ENCODE measurements around the gene ELK4. TPM values are rescaled to one million over a fixed set of nuclear protein-coding genes. Genes with fewer than 3 reads are reported as not detected.

The ELK4 gene
- total and polyA plus RNA-seq, 8 donors, result 5.7 to 42.7 (median 23.1) TPM

- intact Hi-C loops (cut with DNase I), result loop anchor here in 1 of 3 donors (5.0 kb wide), 1 partner anchor 39 kb away; no protein-coding TSS in a partner anchor
- H3K4me3 ChIP-seq, result peak overlapping the region; percentile 45 to 70 (median 65)
- H3K4me1 ChIP-seq, result peaks cover 5 to 18% (median 18%) of the 10 kb centered on the region in 3 donors
- DNase-seq (peak; percentile 60 to 85 (median 71)), FAIRE-seq (no peak), ATAC-seq (peak; percentile 74 to 80 (median 76))
- H3K9me3 ChIP-seq, result no peaks in the 10 kb centered on the region
- no peaks in the 10 kb centered on the region for H3K27me3 ChIP-seq
- WGBS, 2 donors, result 0 to 1% methylated on average over 64 to 81 of the region's 81 CpGs
- TF ChIP-seq, protein P1, sequence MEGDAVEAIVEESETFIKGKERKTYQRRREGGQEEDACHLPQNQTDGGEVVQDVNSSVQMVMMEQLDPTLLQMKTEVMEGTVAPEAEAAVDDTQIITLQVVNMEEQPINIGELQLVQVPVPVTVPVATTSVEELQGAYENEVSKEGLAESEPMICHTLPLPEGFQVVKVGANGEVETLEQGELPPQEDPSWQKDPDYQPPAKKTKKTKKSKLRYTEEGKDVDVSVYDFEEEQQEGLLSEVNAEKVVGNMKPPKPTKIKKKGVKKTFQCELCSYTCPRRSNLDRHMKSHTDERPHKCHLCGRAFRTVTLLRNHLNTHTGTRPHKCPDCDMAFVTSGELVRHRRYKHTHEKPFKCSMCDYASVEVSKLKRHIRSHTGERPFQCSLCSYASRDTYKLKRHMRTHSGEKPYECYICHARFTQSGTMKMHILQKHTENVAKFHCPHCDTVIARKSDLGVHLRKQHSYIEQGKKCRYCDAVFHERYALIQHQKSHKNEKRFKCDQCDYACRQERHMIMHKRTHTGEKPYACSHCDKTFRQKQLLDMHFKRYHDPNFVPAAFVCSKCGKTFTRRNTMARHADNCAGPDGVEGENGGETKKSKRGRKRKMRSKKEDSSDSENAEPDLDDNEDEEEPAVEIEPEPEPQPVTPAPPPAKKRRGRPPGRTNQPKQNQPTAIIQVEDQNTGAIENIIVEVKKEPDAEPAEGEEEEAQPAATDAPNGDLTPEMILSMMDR (IDR thresholded peaks at IDR 0.05), result no peak
- no peaks in the 10 kb centered on the region for H3K36me3 ChIP-seq
- H3K27ac ChIP-seq, result peak overlapping the region; percentile 81 to 96 (median 94)
Observed at GRCh38 chr1:205631010-205631767, 622 bp downstream of the ELK4 start.

DNA sequence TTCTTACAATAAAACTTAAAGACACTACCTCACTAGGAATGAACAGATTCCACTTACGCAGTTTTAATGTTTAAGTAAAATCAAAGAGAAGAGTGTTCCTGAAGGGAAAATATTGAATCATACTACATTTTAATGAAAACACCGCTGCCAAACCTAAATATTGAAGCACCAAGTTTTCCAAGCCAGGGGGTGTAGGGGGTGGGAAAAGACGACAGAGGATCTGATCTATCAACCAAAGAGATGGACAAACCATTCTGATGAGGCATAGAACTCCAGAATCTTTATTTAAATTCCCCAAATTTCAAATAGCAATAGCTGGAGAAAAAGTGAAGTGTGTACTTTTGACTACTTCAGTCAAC is 1.2 kb downstream of the ELK4 start:
- intact Hi-C loops (cut with DNase I), result loop anchor here in 1 of 3 donors (5.0 kb wide), 1 partner anchor 38 kb away; no protein-coding TSS in a partner anchor

GRCh38 chr1:205630241-205630640 is 1.6 kb downstream of the ELK4 start:
- H3K9me3 ChIP-seq, result no peaks in the 10 kb centered on the region
- no peaks in the 10 kb centered on the region for H3K36me3 ChIP-seq
- intact Hi-C loops (cut with DNase I), result loop anchor here in 1 of 3 donors (5.0 kb wide), 1 partner anchor 38 kb away; no protein-coding TSS in a partner anchor
- peak overlapping the region in 3 of 4 donors; percentile 64 to 70 (median 66) for H3K4me3 ChIP-seq
- H3K27me3 ChIP-seq, result no peaks in the 10 kb centered on the region
- no peak for FAIRE-seq
- ATAC-seq, result no peak
- TF ChIP-seq, protein P1 (IDR thresholded peaks at IDR 0.05), result no peak
- 2 to 10% methylated on average over 3 of the region's 3 CpGs for WGBS, 2 donors
- H3K4me1 ChIP-seq, result peaks cover 5 to 18% (median 18%) of the 10 kb centered on the region in 3 donors
- peak overlapping the region; percentile 81 to 96 (median 94) for H3K27ac ChIP-seq
- no peak for DNase-seq

More for the DNA sequence above, 1.2 kb downstream of the ELK4 start:
- no peak for ATAC-seq
- TF ChIP-seq, protein P1 (IDR thresholded peaks at IDR 0.05), result no peak
- no peak for FAIRE-seq
- H3K9me3 ChIP-seq, result no peaks in the 10 kb centered on the region
- H3K27ac ChIP-seq, result peak overlapping the region; percentile 81 to 96 (median 94)
- 3 to 4% methylated on average over 3 of the region's 3 CpGs for WGBS, 2 donors
- H3K27me3 ChIP-seq, result no peaks in the 10 kb centered on the region
- H3K36me3 ChIP-seq, result no peaks in the 10 kb centered on the region
- peaks cover 5 to 18% (median 18%) of the 10 kb centered on the region in 3 donors for H3K4me1 ChIP-seq
- DNase-seq, result no peak
- H3K4me3 ChIP-seq, result peak overlapping the region; percentile 45 to 70 (median 65)

GRCh38 chr1:205629751-205630150 is 2.1 kb downstream of the ELK4 start:
- intact Hi-C loops (cut with DNase I), result loop anchor here in 1 of 3 donors (5.0 kb wide), 1 partner anchor 37 kb away; no protein-coding TSS in a partner anchor
- Histone ChIP-seq H3K4me3 (peak overlapping the region in 1 of 4 donors; percentile 70), H3K36me3 (no peaks in the 10 kb centered on the region), H3K27me3 (no peaks in the 10 kb centered on the region), H3K27ac (peak overlapping the region in 2 of 4 donors; percentile 94 to 95), H3K9me3 (no peaks in the 10 kb centered on the region), H3K4me1 (peaks cover 5 to 18% (median 18%) of the 10 kb centered on the region in 3 donors)
- no peak for FAIRE-seq
- 56 to 65% methylated on average over 6 of the region's 6 CpGs for WGBS, 2 donors
- no peak for ATAC-seq
- TF ChIP-seq, protein P1 (IDR thresholded peaks at IDR 0.05), result no peak
- DNase-seq, result peak in 1 of 6 donors; percentile 16
